IPS-18c (cell line): ENCODE data around the gene ABCA13.

ENCODE experiments used
- H3K4me3 ChIP-seq: 2 replicates; pipeline ENCODE4 v1.7.0; 2013; ENCODE audit warnings: low read depth, mild to moderate bottlenecking, low read length, moderate library complexity; ENCODE audit not compliant: insufficient read depth
- H3K9me3 ChIP-seq: one replicate; pipeline ENCODE4 v1.6.1; 2013; ENCODE audit warnings: mild to moderate bottlenecking, low read length, moderate library complexity; ENCODE audit not compliant: control insufficient read depth, insufficient read depth

ABCA13 gene

GRCh38 chr7:48209004-48209600 lies 37.8 kb downstream of the ABCA13 start:
- Histone ChIP-seq H3K9me3 (no peaks in the 10 kb centered on the region), H3K4me3 (no peak overlapping the region)

- H3K4me3 ChIP-seq: no peak overlapping the region
- H3K9me3 ChIP-seq: no peaks in the 10 kb centered on the region
These were observed 42.0 kb downstream of the ABCA13 start for GRCh38 chr7:48213226-48213625.

GRCh38 chr7:48217266-48217665 lies 46.0 kb downstream of the ABCA13 start:
- H3K4me3 ChIP-seq: no peak overlapping the region
- H3K9me3 ChIP-seq: no peaks in the 10 kb centered on the region

GRCh38 chr7:48217753-48218152 lies 46.5 kb downstream of the ABCA13 start:
- no peaks in the 10 kb centered on the region for H3K9me3 ChIP-seq
- H3K4me3 ChIP-seq: no peak overlapping the region

- Histone ChIP-seq H3K4me3 (no peak overlapping the region), H3K9me3 (no peaks in the 10 kb centered on the region)
These were observed 52.8 kb downstream of the ABCA13 start for GRCh38 chr7:48224042-48224441.

- Histone ChIP-seq H3K4me3 (no peak overlapping the region), H3K9me3 (no peaks in the 10 kb centered on the region)
These were observed 53.8 kb downstream of the ABCA13 start for GRCh38 chr7:48225101-48225500.

- Histone ChIP-seq H3K9me3 (peaks cover 10% of the 10 kb centered on the region), H3K4me3 (no peak overlapping the region)
These were observed 66.1 kb downstream of the ABCA13 start for GRCh38 chr7:48237354-48237753.

GRCh38 chr7:48242846-48243245 lies 71.6 kb downstream of the ABCA13 start:
- Histone ChIP-seq H3K4me3 (no peak overlapping the region), H3K9me3 (peaks cover 3% of the 10 kb centered on the region)

GRCh38 chr7:48244864-48245271 lies 73.6 kb downstream of the ABCA13 start:
- Histone ChIP-seq H3K9me3 (peaks cover 3% of the 10 kb centered on the region), H3K4me3 (no peak overlapping the region)

- peaks cover 3% of the 10 kb centered on the region for H3K9me3 ChIP-seq
- H3K4me3 ChIP-seq: no peak overlapping the region
These were observed 74.7 kb downstream of the ABCA13 start for GRCh38 chr7:48245751-48246472.

GRCh38 chr7:48249166-48249565 lies 77.9 kb downstream of the ABCA13 start:
- Histone ChIP-seq H3K9me3 (no peaks in the 10 kb centered on the region), H3K4me3 (no peak overlapping the region)

- no peaks in the 10 kb centered on the region for H3K9me3 ChIP-seq
These were observed 79.2 kb downstream of the ABCA13 start for GRCh38 chr7:48250441-48250951.

GRCh38 chr7:48251766-48252165 lies 80.5 kb downstream of the ABCA13 start:
- H3K4me3 ChIP-seq: no peak overlapping the region

More at GRCh38 chr7:48250441-48250951, 79.2 kb downstream of the ABCA13 start:
- H3K4me3 ChIP-seq: no peak overlapping the region

GRCh38 chr7:48252995-48253394 lies 81.7 kb downstream of the ABCA13 start:
- Histone ChIP-seq H3K9me3 (no peaks in the 10 kb centered on the region), H3K4me3 (no peak overlapping the region)

More at GRCh38 chr7:48251766-48252165, 80.5 kb downstream of the ABCA13 start:
- no peaks in the 10 kb centered on the region for H3K9me3 ChIP-seq

- Histone ChIP-seq H3K4me3 (no peak overlapping the region), H3K9me3 (no peaks in the 10 kb centered on the region)
These were observed 83.8 kb downstream of the ABCA13 start for GRCh38 chr7:48255046-48255445.

GRCh38 chr7:48259463-48260280 lies 88.4 kb downstream of the ABCA13 start:
- no peaks in the 10 kb centered on the region for H3K9me3 ChIP-seq
- no peak overlapping the region for H3K4me3 ChIP-seq

GRCh38 chr7:48261696-48262095 lies 90.4 kb downstream of the ABCA13 start:
- no peak overlapping the region for H3K4me3 ChIP-seq
- no peaks in the 10 kb centered on the region for H3K9me3 ChIP-seq
